ENCODE measurements around the gene VOPP1. TPM values are rescaled to one million over a fixed set of nuclear protein-coding genes. Genes with fewer than 3 reads are reported as not detected.

VOPP1 gene
- total and polyA plus RNA-seq, 9 of the 15 experiments (the other 6 are each of a cell fraction or from before 2014, with no cell fraction given), result 8.2 to 45.8 (median 31.2) TPM

- no peaks in the 10 kb centered on the region for H3K9me3 ChIP-seq (replicated peaks; ENCODE audit: control insufficient read depth, insufficient read depth, low read depth, low read length)
- H3K27me3 ChIP-seq (ENCODE audit: control insufficient read depth in 2 of 2, insufficient read depth in 2 of 2, low read length in 2 of 2), result peaks cover 12 to 43% of the 10 kb centered on the region in 2 experiments; a peak in 4 of 5 replicates
- POLR2A ChIA-PET, result interaction anchor here (0.6 kb wide), 1 partner anchor 367 kb away, joined by 3 read pairs; no protein-coding TSS in a partner anchor
- no peaks in the 10 kb centered on the region for H3K9me1 ChIP-seq (ENCODE audit: control insufficient read depth, insufficient read depth, low read length)
- no peak for TF ChIP-seq NR2C1 (IDR thresholded peaks at IDR 0.05)
- TF ChIP-seq NR2C1 (tag; IDR thresholded peaks at IDR 0.05), result no peak
- TF ChIP-seq ARID3B (CRISPR knock-in tag; IDR thresholded peaks at IDR 0.05; ENCODE audit: borderline replicate concordance), result no peak
- TF ChIP-seq POLR2G (IDR thresholded peaks at IDR 0.05; ENCODE audit: low read depth, low read length), result no peak
- TF ChIP-seq SMAD2 (IDR thresholded peaks at IDR 0.05; ENCODE audit: low read depth, low read length), result no peak
- no peak for TF ChIP-seq NFYB (IDR thresholded peaks at IDR 0.05; ENCODE audit: extremely low read depth, insufficient read length)
- H3K4me3 ChIP-seq, result no peak overlapping the region
- CTCF ChIA-PET (ENCODE audit: low intra/inter-chr PET ratio), result no interaction called here
- H2AFZ ChIP-seq (ENCODE audit: low read depth, low read length), result no peak overlapping the region
- no peak overlapping the region for H3K9ac ChIP-seq (ENCODE audit: insufficient read depth in 1 of 2, low read depth in 2 of 2, low read length in 2 of 2)
- no peak for ATAC-seq
- no peaks in the 10 kb centered on the region for H3K79me2 ChIP-seq (ENCODE audit: control insufficient read depth, insufficient read depth, low read length)
- no peaks in the 10 kb centered on the region; a peak in 1 of 5 replicates for H3K4me1 ChIP-seq (replicated peaks in 1 of 2; ENCODE audit: control insufficient read depth in 2 of 2, insufficient read depth in 2 of 2, low read length in 2 of 2)
- WGBS (ENCODE audit: insufficient coverage, low coverage, missing lambda C conversion rate), result 0% methylated on average over 1 of the region's 1 CpG
- intact Hi-C loops (cut with micrococcal nuclease) (no loop called here), in situ Hi-C loops (cut with MboI) (loop anchor here (10.0 kb wide), 1 partner anchor 150 kb away; no protein-coding TSS in a partner anchor)
- no peaks in the 10 kb centered on the region for H3K36me3 ChIP-seq (ENCODE audit: control insufficient read depth, insufficient read depth, low read length)
- no peak for FAIRE-seq
- no peak for DNase-seq (ENCODE audit: extremely low read depth in 1 of 4, low spot score in 3 of 4)
- H3K4me2 ChIP-seq (ENCODE audit: insufficient read depth, low read length), result no peak overlapping the region
- H3K27ac ChIP-seq (ENCODE audit: extremely low read depth, low read depth, low read length), result no peak overlapping the region
- no TSS peak for BruUV-seq (replicated peaks)
- 0 out of 2 replicates have a peak, but pooled peaks cover 6% of the 10 kb centered on the region for H4K20me1 ChIP-seq (replicated peaks; ENCODE audit: control insufficient read depth, insufficient read depth, low read length)
These were observed 127.5 kb downstream of the VOPP1 start for GRCh38 chr7:55444786-55445185.
